Panc1 (cell line): ENCODE measurements around the gene CBARP. TPM values are rescaled to one million over a fixed set of nuclear protein-coding genes. Genes with fewer than 3 reads are reported as not detected.

Experiments
- ATAC-seq: fragments of 200-7000 bp; cut with Tn5 transposase; 2 replicates; pipeline ENCODE4 v1.9.1; 2020; ENCODE audit warnings: mild to moderate bottlenecking, moderate library complexity
- BruUV-seq: library from RNA; stranded (reverse); fragments of 400-500 nt; replicated peaks from 2 replicates; lab custom pipeline; 2021; lab: Mats Ljungman, UMichigan
- CTCF ChIA-PET: fragments of 300-600 bp; sonication (Branson Sonifier 250); formaldehyde crosslinking; loops from one replicate; lab custom pipeline; 2022; ENCODE audit warnings: antibody characterized with exemption; lab: Charles Lee
- POLR2A ChIA-PET: fragments of 300-600 bp; sonication (Branson Sonifier 250); formaldehyde crosslinking; loops from one replicate; lab custom pipeline; 2022; ENCODE audit warnings: antibody characterized with exemption; lab: Charles Lee
- DNase-seq: peaks from one replicate; pipeline ENCODE4 v3.0.0-alpha.2; 2010; ENCODE audit warnings: low read depth, low spot score
- H3K27ac ChIP-seq: 2 replicates; pipeline ENCODE4 v1.5.1; 2011; ENCODE audit warnings: mild to moderate bottlenecking, low read length, inconsistent platforms
- H3K27me3 ChIP-seq: fragments of 200-500 bp; sonication (Bioruptor generic); 2 replicates; pipeline ENCODE4 v1.6.0; 2014; ENCODE audit warnings: low read length, inconsistent platforms; ENCODE audit not compliant: control insufficient read depth, insufficient read depth
- H3K36me3 ChIP-seq: fragments of 200-500 bp; sonication (Bioruptor generic); 2 replicates; pipeline ENCODE4 v1.5.1; 2014; ENCODE audit warnings: inconsistent platforms, mild to moderate bottlenecking, low read length, moderate library complexity; ENCODE audit not compliant: control insufficient read depth, insufficient read depth
- H3K4me1 ChIP-seq: 2 replicates; pipeline ENCODE4 v1.5.1; 2011; ENCODE audit warnings: inconsistent platforms, mild to moderate bottlenecking, low read length, moderate library complexity; ENCODE audit not compliant: control insufficient read depth, insufficient read depth
- H3K4me3 ChIP-seq, 2 experiments: 2 replicates each; pipeline ENCODE4 v1.5.1; 2011 to 2012; ENCODE audit warnings: low read depth in 2 of 2, low read length in 2 of 2, mild to moderate bottlenecking in 2 of 2, inconsistent platforms in 1 of 2, moderate library complexity in 1 of 2
- H3K9me3 ChIP-seq: fragments of 200-500 bp; sonication (Bioruptor generic); 2 replicates; pipeline ENCODE4 v1.5.1; 2014; ENCODE audit warnings: low read depth, mild to moderate bottlenecking, inconsistent platforms, low read length, moderate library complexity; ENCODE audit not compliant: control insufficient read depth, insufficient read depth
- CTCF ChIP-seq: fragments of 450-650 bp; IDR thresholded peaks from 2 replicates; pipeline ENCODE4 v1.5.1; 2017; ENCODE audit warnings: mild to moderate bottlenecking
- POLR2AphosphoS5 ChIP-seq: IDR thresholded peaks from 2 replicates; pipeline ENCODE4 v1.6.1; 2012; ENCODE audit warnings: mild to moderate bottlenecking, low read depth, low read length, moderate library complexity
- REST ChIP-seq, 2 experiments: IDR thresholded peaks; 2 replicates each; pipeline ENCODE4 v1.6.1; 2011 to 2012; ENCODE audit warnings: low read depth in 2 of 2, control low read depth in 1 of 2, low read length in 1 of 2, mild to moderate bottlenecking in 1 of 2, moderate library complexity in 1 of 2; ENCODE audit not compliant: insufficient read depth in 1 of 2
- SIN3A ChIP-seq: IDR thresholded peaks from 2 replicates; pipeline ENCODE4 v1.6.1; 2012; ENCODE audit warnings: low read depth, mild to moderate bottlenecking, low read length, moderate library complexity, borderline replicate concordance; ENCODE audit not compliant: insufficient read depth
- TCF7L2 ChIP-seq: IDR thresholded peaks from 2 replicates; pipeline ENCODE4 v1.6.1; 2011; ENCODE audit warnings: mild to moderate bottlenecking, low read depth, low read length, inconsistent platforms
- in situ Hi-C: cut with HindIII; loops from 2 replicates; pipeline ENCODE4 v1.10.0; 2016; ENCODE audit warnings: low sequenced_read_pairs, low pct_unique_long_range_greater_than_20kb
- intact Hi-C: fragments of 100-400 bp; cut with micrococcal nuclease; formaldehyde crosslinking; loops from one replicate; pipeline ENCODE4 v1.10.0; 2022; ENCODE audit not compliant: unreplicated experiment
- total RNA-seq: library from RNA; stranded (reverse); gene quantifications from one replicate; pipeline ENCODE4 v1.2.1, GENCODE V29; 2021; ENCODE audit not compliant: unreplicated experiment

Gene CBARP
- total RNA-seq, 1 experiment from 2014 or later: 14.5 TPM

GRCh38 chr19:1228161-1228957, 9.4 kb downstream of the CBARP start:
- Histone ChIP-seq H3K4me1 (peaks cover 14% of the 10 kb centered on the region), H3K4me3 (no peak overlapping the region), H3K36me3 (no peaks in the 10 kb centered on the region), H3K27me3 (no peaks in the 10 kb centered on the region), H3K9me3 (no peaks in the 10 kb centered on the region), H3K27ac (no peak overlapping the region)
- no peak for DNase-seq
- ChIA-PET CTCF (no interaction called here), POLR2A (no interaction called here)
- no peak for ATAC-seq
- BruUV-seq: no TSS peak
- TF ChIP-seq TCF7L2 (no peak), POLR2AphosphoS5 (no peak), SIN3A (no peak), CTCF (no peak), REST (IDR thresholded peaks at IDR 0.05; ENCODE audit: insufficient read depth in 1 of 2, low read depth in 2 of 2, low read length in 1 of 2) (no peak)
- intact Hi-C loops: no loop called here
- in situ Hi-C loops: no loop called here

- no TSS peak for BruUV-seq
- Histone ChIP-seq H3K27ac (no peak overlapping the region), H3K36me3 (no peaks in the 10 kb centered on the region), H3K4me3 (no peak overlapping the region), H3K27me3 (no peaks in the 10 kb centered on the region), H3K4me1 (peaks cover 7% of the 10 kb centered on the region), H3K9me3 (no peaks in the 10 kb centered on the region)
- intact Hi-C loops (no loop called here), in situ Hi-C loops (no loop called here)
- CTCF ChIA-PET: no interaction called here
- POLR2A ChIA-PET: no interaction called here
- ATAC-seq (no peak), DNase-seq (no peak)
- TF ChIP-seq REST (IDR thresholded peaks at IDR 0.05; ENCODE audit: insufficient read depth in 1 of 2, low read depth in 2 of 2, low read length in 1 of 2) (no peak), SIN3A (no peak), CTCF (no peak), POLR2AphosphoS5 (no peak), TCF7L2 (no peak)
Measured at GRCh38 chr19:1227304-1228054, 10.3 kb downstream of the CBARP start.
